ENCODE results near the gene UCK2. TPM values are rescaled to one million over a fixed set of nuclear protein-coding genes. Genes with fewer than 3 reads are reported as not detected.

The UCK2 gene
- total and polyA plus RNA-seq, 2 donors (not counting 3 experiments of a cell fraction or from before 2014, with no cell fraction given), result 62.3 to 74.7 TPM

DNA sequence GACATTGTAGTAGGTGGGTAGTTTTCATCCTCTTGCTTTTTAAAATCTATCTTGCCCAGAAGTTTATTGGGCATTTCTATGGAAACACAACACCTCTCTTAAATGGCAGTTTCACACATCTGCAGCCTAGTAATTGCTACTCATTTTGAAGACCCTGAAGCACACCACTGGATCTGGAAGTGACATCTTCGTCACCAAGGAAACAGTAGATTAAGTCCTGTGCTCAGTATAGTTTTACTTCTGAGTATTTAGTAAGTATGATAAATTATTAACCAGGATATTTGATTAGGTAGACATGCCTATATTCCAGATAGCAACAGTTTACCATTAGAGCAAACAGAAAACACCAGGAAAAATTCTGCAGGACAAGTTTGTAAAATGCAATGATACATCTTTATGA, 48.7 kb downstream of the UCK2 start:
- BruUV-seq (replicated peaks), result no TSS peak
- Histone ChIP-seq H3K79me2 (ENCODE audit: control insufficient read depth, insufficient read depth, low read length) (peaks cover 95% of the 10 kb centered on the region), H3K9me3 (replicated peaks; ENCODE audit: control insufficient read depth, insufficient read depth, low read length) (no peaks in the 10 kb centered on the region), H3K4me3 (replicated peaks in 1 of 3; ENCODE audit: insufficient read depth in 1 of 3, low read depth in 1 of 3, low read length in 3 of 3) (no peak overlapping the region), H3K9ac (replicated peaks; ENCODE audit: extremely low read depth, insufficient read depth, low read length) (no peak overlapping the region), H3K27me3 (ENCODE audit: control insufficient read depth in 2 of 2, insufficient read depth in 2 of 2, low read length in 2 of 2) (no peaks in the 10 kb centered on the region), H3K36me3 (ENCODE audit: control insufficient read depth in 2 of 2, extremely low read depth in 1 of 2, insufficient read depth in 2 of 2, low read length in 2 of 2) (no peaks in the 10 kb centered on the region), H3K9me1 (replicated peaks; ENCODE audit: control insufficient read depth, extremely low read depth, insufficient read depth, low read length) (no peaks in the 10 kb centered on the region), H3K27ac (ENCODE audit: insufficient read depth, low read depth, low read length) (no peak overlapping the region), H3K4me1 (ENCODE audit: control insufficient read depth, extremely low read depth, insufficient read depth, low read length) (peaks cover 4% of the 10 kb centered on the region), H2AFZ (ENCODE audit: low read depth, low read length) (no peak overlapping the region), H3K4me2 (ENCODE audit: insufficient read depth, low read length) (no peak overlapping the region), H4K20me1 (replicated peaks; ENCODE audit: control insufficient read depth, extremely low read depth, insufficient read depth, low read length) (no peaks in the 10 kb centered on the region)
- ChIA-PET POLR2A (no interaction called here), CTCF (no interaction called here)
- FAIRE-seq (no peak), DNase-seq (ENCODE audit: low read depth, low spot score) (no peak)
- no peak for TF ChIP-seq MYC (IDR thresholded peaks at IDR 0.05; ENCODE audit: low read depth, low read length)
- intact Hi-C loops (cut with micrococcal nuclease), result no loop called here
- dilution Hi-C loops (cut with MboI; ENCODE audit: extremely low pct_ligation_motif_present, low sequenced_read_pairs), result no loop called here

DNA sequence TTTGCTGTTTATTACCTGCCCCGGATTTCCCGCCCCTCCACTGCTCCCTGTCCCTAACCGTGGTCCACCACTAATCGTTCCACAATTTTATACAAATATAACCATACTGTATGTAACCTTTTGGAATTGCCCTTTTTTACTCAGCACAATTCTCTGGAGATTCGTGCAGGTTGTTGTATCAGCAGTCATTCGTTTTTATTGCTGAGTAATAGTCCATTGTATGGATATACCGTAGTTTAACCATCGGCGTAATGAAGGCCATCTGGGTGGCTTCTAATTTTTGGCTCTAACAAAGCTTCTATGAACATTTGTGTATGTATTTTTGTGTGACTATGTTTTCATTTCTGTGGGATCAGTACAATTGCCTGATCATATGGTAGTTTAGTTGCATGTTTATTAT, 50.0 kb downstream of the UCK2 start:
- Histone ChIP-seq H2AFZ (ENCODE audit: low read depth, low read length) (no peak overlapping the region), H3K4me3 (replicated peaks in 1 of 3; ENCODE audit: insufficient read depth in 1 of 3, low read depth in 1 of 3, low read length in 3 of 3) (no peak overlapping the region), H3K79me2 (ENCODE audit: control insufficient read depth, insufficient read depth, low read length) (peaks cover 96% of the 10 kb centered on the region), H3K4me1 (ENCODE audit: control insufficient read depth, extremely low read depth, insufficient read depth, low read length) (no peaks in the 10 kb centered on the region), H3K9ac (replicated peaks; ENCODE audit: extremely low read depth, insufficient read depth, low read length) (no peak overlapping the region), H3K27ac (ENCODE audit: insufficient read depth, low read depth, low read length) (no peak overlapping the region), H3K4me2 (ENCODE audit: insufficient read depth, low read length) (no peak overlapping the region), H3K9me1 (replicated peaks; ENCODE audit: control insufficient read depth, extremely low read depth, insufficient read depth, low read length) (no peaks in the 10 kb centered on the region), H3K36me3 (ENCODE audit: control insufficient read depth in 2 of 2, extremely low read depth in 1 of 2, insufficient read depth in 2 of 2, low read length in 2 of 2) (no peaks in the 10 kb centered on the region), H4K20me1 (replicated peaks; ENCODE audit: control insufficient read depth, extremely low read depth, insufficient read depth, low read length) (no peaks in the 10 kb centered on the region), H3K27me3 (ENCODE audit: control insufficient read depth in 2 of 2, insufficient read depth in 2 of 2, low read length in 2 of 2) (no peaks in the 10 kb centered on the region), H3K9me3 (replicated peaks; ENCODE audit: control insufficient read depth, insufficient read depth, low read length) (no peaks in the 10 kb centered on the region)
- CTCF ChIA-PET, result no interaction called here
- DNase-seq (ENCODE audit: low read depth, low spot score) (no peak), FAIRE-seq (no peak)
- intact Hi-C loops (cut with micrococcal nuclease) (no loop called here), dilution Hi-C loops (cut with MboI; ENCODE audit: extremely low pct_ligation_motif_present, low sequenced_read_pairs) (no loop called here)
- POLR2A ChIA-PET, result no interaction called here
- BruUV-seq (replicated peaks), result no TSS peak
- TF ChIP-seq MYC (IDR thresholded peaks at IDR 0.05; ENCODE audit: low read depth, low read length), result no peak
- TF ChIP-seq FOS (IDR thresholded peaks at IDR 0.05; ENCODE audit: borderline replicate concordance, insufficient read depth, low read length), result no peak
- no peak for TF ChIP-seq JUN (IDR thresholded peaks at IDR 0.05; ENCODE audit: borderline replicate concordance, insufficient read depth, insufficient read length, low read depth)
- TF ChIP-seq POLR2AphosphoS5 (IDR thresholded peaks at IDR 0.05; ENCODE audit: insufficient read depth, low read depth, low read length), result no peak
- TF ChIP-seq, protein P1, sequence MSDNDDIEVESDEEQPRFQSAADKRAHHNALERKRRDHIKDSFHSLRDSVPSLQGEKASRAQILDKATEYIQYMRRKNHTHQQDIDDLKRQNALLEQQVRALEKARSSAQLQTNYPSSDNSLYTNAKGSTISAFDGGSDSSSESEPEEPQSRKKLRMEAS (IDR thresholded peaks at IDR 0.05; ENCODE audit: insufficient read depth, insufficient read length), result no peak
- no peak for TF ChIP-seq GATA2 (IDR thresholded peaks at IDR 0.05; ENCODE audit: insufficient read depth, insufficient read length, low read depth, low read length)
- TF ChIP-seq POLR2A (IDR thresholded peaks at IDR 0.05; ENCODE audit: low read depth, low read length), result no peak
- no peak for TF ChIP-seq EZH2 (IDR thresholded peaks at IDR 0.05; ENCODE audit: borderline replicate concordance, low read depth, low read length, severe bottlenecking)
- TF ChIP-seq, protein P2, sequence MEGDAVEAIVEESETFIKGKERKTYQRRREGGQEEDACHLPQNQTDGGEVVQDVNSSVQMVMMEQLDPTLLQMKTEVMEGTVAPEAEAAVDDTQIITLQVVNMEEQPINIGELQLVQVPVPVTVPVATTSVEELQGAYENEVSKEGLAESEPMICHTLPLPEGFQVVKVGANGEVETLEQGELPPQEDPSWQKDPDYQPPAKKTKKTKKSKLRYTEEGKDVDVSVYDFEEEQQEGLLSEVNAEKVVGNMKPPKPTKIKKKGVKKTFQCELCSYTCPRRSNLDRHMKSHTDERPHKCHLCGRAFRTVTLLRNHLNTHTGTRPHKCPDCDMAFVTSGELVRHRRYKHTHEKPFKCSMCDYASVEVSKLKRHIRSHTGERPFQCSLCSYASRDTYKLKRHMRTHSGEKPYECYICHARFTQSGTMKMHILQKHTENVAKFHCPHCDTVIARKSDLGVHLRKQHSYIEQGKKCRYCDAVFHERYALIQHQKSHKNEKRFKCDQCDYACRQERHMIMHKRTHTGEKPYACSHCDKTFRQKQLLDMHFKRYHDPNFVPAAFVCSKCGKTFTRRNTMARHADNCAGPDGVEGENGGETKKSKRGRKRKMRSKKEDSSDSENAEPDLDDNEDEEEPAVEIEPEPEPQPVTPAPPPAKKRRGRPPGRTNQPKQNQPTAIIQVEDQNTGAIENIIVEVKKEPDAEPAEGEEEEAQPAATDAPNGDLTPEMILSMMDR (IDR thresholded peaks at IDR 0.05; ENCODE audit: extremely low read depth in 1 of 2, insufficient read depth in 1 of 2, low read depth in 1 of 2, low read length in 2 of 2), result no peak
